T-helper 22 cell (primary cell): ENCODE results near the gene CLIP4.

ENCODE experiments used
- DNase-seq: peaks from one replicate; pipeline ENCODE4 v3.0.0-alpha.2; 2020; ENCODE audit warnings: low read depth

CLIP4 gene

GRCh38 chr2:29134933-29135332 is 19.7 kb downstream of the CLIP4 start:
- no peak for DNase-seq

GRCh38 chr2:29139152-29139551 is 23.9 kb downstream of the CLIP4 start:
- DNase-seq: no peak

GRCh38 chr2:29139731-29140130 is 24.5 kb downstream of the CLIP4 start:
- DNase-seq: no peak

GRCh38 chr2:29143657-29144056 is 28.4 kb downstream of the CLIP4 start:
- DNase-seq: no peak

- DNase-seq: no peak
Observed at GRCh38 chr2:29146197-29146596, 31.0 kb downstream of the CLIP4 start.

GRCh38 chr2:29147963-29148362 is 32.7 kb downstream of the CLIP4 start:
- DNase-seq: no peak

- no peak for DNase-seq
Observed at GRCh38 chr2:29154610-29155009, 39.4 kb downstream of the CLIP4 start.

GRCh38 chr2:29155578-29155977 is 40.4 kb downstream of the CLIP4 start:
- no peak for DNase-seq

- DNase-seq: no peak
Observed at GRCh38 chr2:29157131-29157530, 41.9 kb downstream of the CLIP4 start.

- DNase-seq: no peak
Observed at GRCh38 chr2:29159125-29159524, 43.9 kb downstream of the CLIP4 start.

- DNase-seq: no peak
Observed at GRCh38 chr2:29160184-29160583, 45.0 kb downstream of the CLIP4 start.

GRCh38 chr2:29162204-29162928 is 47.2 kb downstream of the CLIP4 start:
- DNase-seq: no peak

- no peak for DNase-seq
Observed at GRCh38 chr2:29164091-29164846, 49.1 kb downstream of the CLIP4 start.

GRCh38 chr2:29165362-29166241 is 50.4 kb downstream of the CLIP4 start:
- DNase-seq: no peak

GRCh38 chr2:29166242-29167039 is 51.2 kb downstream of the CLIP4 start:
- no peak for DNase-seq

- DNase-seq: no peak
Observed at GRCh38 chr2:29174937-29175336, 59.7 kb downstream of the CLIP4 start.

GRCh38 chr2:29175338-29175737 is 60.1 kb downstream of the CLIP4 start:
- no peak for DNase-seq

- DNase-seq: no peak
Observed at GRCh38 chr2:29182334-29182733, 67.1 kb downstream of the CLIP4 start.

- no peak for DNase-seq
Observed at GRCh38 chr2:29182920-29183319, 67.7 kb downstream of the CLIP4 start.

GRCh38 chr2:29184531-29184930 is 69.3 kb downstream of the CLIP4 start:
- no peak for DNase-seq

GRCh38 chr2:29186817-29187216 is 71.6 kb downstream of the CLIP4 start:
- no peak for DNase-seq

- DNase-seq: no peak
Observed at GRCh38 chr2:29187926-29188325, 72.7 kb downstream of the CLIP4 start.
